GM23338 (cell line): ENCODE results near the gene PTPRE. TPM values are rescaled to one million over a fixed set of nuclear protein-coding genes. Genes with fewer than 3 reads are reported as not detected.

Experiments used
- ATAC-seq: fragments of 200-7000 bp; cut with Tn5 transposase; 3 replicates; pipeline ENCODE4 v1.9.1; 2020
- DNase-seq: peaks from one replicate; pipeline ENCODE4 v3.0.0-alpha.2; 2015; ENCODE audit warnings: low spot score
- H2AFZ ChIP-seq: fragments of 200-600 bp; sonication (generic); 2 replicates; pipeline ENCODE4 v1.8.0; 2016; ENCODE audit warnings: antibody characterized with exemption, mild to moderate bottlenecking, moderate library complexity
- H3F3A ChIP-seq: fragments of 200-600 bp; sonication (generic); replicated peaks from 2 replicates; pipeline ENCODE4 v1.8.0; 2017; ENCODE audit warnings: antibody characterized with exemption, mixed run types, low read depth
- H3K27ac ChIP-seq: fragments of 200-600 bp; sonication (generic); 2 replicates; pipeline ENCODE4 v1.6.1; 2016; ENCODE audit warnings: low read depth
- H3K27me3 ChIP-seq: fragments of 200-600 bp; sonication (generic); 2 replicates; pipeline ENCODE4 v1.8.0; 2016; ENCODE audit warnings: mild to moderate bottlenecking, mixed run types, moderate library complexity; ENCODE audit not compliant: insufficient read depth
- H3K36me3 ChIP-seq: fragments of 200-600 bp; sonication (generic); 2 replicates; pipeline ENCODE4 v1.8.0; 2016; ENCODE audit warnings: mild to moderate bottlenecking; ENCODE audit not compliant: insufficient read depth
- H3K4me1 ChIP-seq: fragments of 200-600 bp; sonication (generic); 2 replicates; pipeline ENCODE4 v1.8.0; 2016; ENCODE audit warnings: mild to moderate bottlenecking, moderate library complexity; ENCODE audit not compliant: insufficient read depth
- H3K4me2 ChIP-seq: fragments of 200-600 bp; sonication (generic); 2 replicates; pipeline ENCODE4 v1.7.1; 2017; ENCODE audit warnings: mixed run types
- H3K4me3 ChIP-seq: fragments of 200-600 bp; sonication (generic); 2 replicates; pipeline ENCODE4 v1.6.1; 2016; ENCODE audit warnings: mixed run types
- H3K79me2 ChIP-seq: fragments of 200-600 bp; sonication (generic); replicated peaks from 2 replicates; pipeline ENCODE4 v1.8.0; 2017; ENCODE audit warnings: mild to moderate bottlenecking; ENCODE audit not compliant: insufficient read depth
- H3K9me2 ChIP-seq: fragments of 200-600 bp; sonication (generic); 2 replicates; pipeline ENCODE4 v1.8.0; 2017; ENCODE audit not compliant: insufficient read depth
- H4K20me1 ChIP-seq: fragments of 200-600 bp; sonication (generic); replicated peaks from 2 replicates; pipeline ENCODE4 v1.8.0; 2017; ENCODE audit warnings: mild to moderate bottlenecking; ENCODE audit not compliant: insufficient read depth
- H3K27ac Mint-ChIP-seq: 2 replicates; pipeline ENCODE4 v1.8.0; 2020; ENCODE audit warnings: inconsistent platforms, mild to moderate bottlenecking, moderate library complexity, mixed read lengths
- H3K27me3 Mint-ChIP-seq: 3 replicates; pipeline ENCODE4 v1.8.0; 2022; ENCODE audit warnings: low read depth, mild to moderate bottlenecking, moderate library complexity, mixed read lengths, inconsistent platforms; ENCODE audit not compliant: insufficient read depth, poor library complexity
- H3K36me3 Mint-ChIP-seq: 3 replicates; pipeline ENCODE4 v1.8.0; 2021; ENCODE audit warnings: low read depth, mild to moderate bottlenecking, inconsistent platforms, moderate library complexity, mixed read lengths
- H3K4me1 Mint-ChIP-seq: 3 replicates; pipeline ENCODE4 v1.8.0; 2020; ENCODE audit warnings: mild to moderate bottlenecking, inconsistent platforms, mixed read lengths
- H3K4me3 Mint-ChIP-seq: 3 replicates; pipeline ENCODE4 v1.8.0; 2021; ENCODE audit warnings: moderate library complexity, mild to moderate bottlenecking, inconsistent platforms, mixed read lengths
- H3K9me3 Mint-ChIP-seq: 3 replicates; pipeline ENCODE4 v1.8.0; 2020; ENCODE audit warnings: moderate library complexity, mild to moderate bottlenecking, inconsistent platforms, mixed read lengths
- CREB1 ChIP-seq: fragments of 250-450 bp; sonication (Bioruptor Pico); IDR thresholded peaks from 2 replicates; pipeline ENCODE4 v1.5.0; 2020; ENCODE audit warnings: low read depth, mild to moderate bottlenecking, moderate library complexity
- EZH2phosphoT487 ChIP-seq: fragments of 200-600 bp; sonication (generic); IDR thresholded peaks from one replicate; pipeline ENCODE4 v1.8.1; 2018; ENCODE audit warnings: antibody characterized with exemption; ENCODE audit not compliant: unreplicated experiment
- NANOG ChIP-seq: IDR thresholded peaks from 2 replicates; pipeline ENCODE4 v1.6.1; 2016; ENCODE audit warnings: antibody characterized with exemption, borderline replicate concordance
- POLR2AphosphoS5 ChIP-seq: IDR thresholded peaks from 2 replicates; pipeline ENCODE4 v1.6.1; 2016; ENCODE audit warnings: antibody characterized with exemption, low read depth
- STAT1 ChIP-seq: IDR thresholded peaks from one replicate; pipeline ENCODE4 v1.6.1; 2016; ENCODE audit warnings: antibody characterized with exemption; ENCODE audit not compliant: unreplicated experiment
- ZNF114 ChIP-seq: fragments of 250-450 bp; sonication (Bioruptor Pico); IDR thresholded peaks from 2 replicates; pipeline ENCODE4 v1.5.0; 2020; ENCODE audit warnings: mild to moderate bottlenecking, moderate library complexity
- polyA plus RNA-seq: library from polyadenylated mRNA; unstranded; fragments of >200 nt; fragmentation: Nextera tagmentation; extraction: Ambion mirVana; gene quantifications from 2 replicates; pipeline ENCODE4 v1.2.1, GENCODE V29; 2016
- total RNA-seq: library from RNA; depleted of rRNA; stranded (reverse); fragments of >200 nt; shearing (Covaris generic); gene quantifications from 2 replicates; pipeline ENCODE4 v1.2.3, GENCODE V29; 2014
- TF ChIP-seq, protein P1 (sequence below): fragments of 250-450 bp; sonication (Bioruptor Pico); IDR thresholded peaks from 2 replicates; pipeline ENCODE4 v1.5.0; 2020; ENCODE audit warnings: mild to moderate bottlenecking, moderate library complexity

PTPRE gene
- total and polyA plus RNA-seq, 2 experiments from 2014 or later, result 0.34 to 0.42 TPM

DNA sequence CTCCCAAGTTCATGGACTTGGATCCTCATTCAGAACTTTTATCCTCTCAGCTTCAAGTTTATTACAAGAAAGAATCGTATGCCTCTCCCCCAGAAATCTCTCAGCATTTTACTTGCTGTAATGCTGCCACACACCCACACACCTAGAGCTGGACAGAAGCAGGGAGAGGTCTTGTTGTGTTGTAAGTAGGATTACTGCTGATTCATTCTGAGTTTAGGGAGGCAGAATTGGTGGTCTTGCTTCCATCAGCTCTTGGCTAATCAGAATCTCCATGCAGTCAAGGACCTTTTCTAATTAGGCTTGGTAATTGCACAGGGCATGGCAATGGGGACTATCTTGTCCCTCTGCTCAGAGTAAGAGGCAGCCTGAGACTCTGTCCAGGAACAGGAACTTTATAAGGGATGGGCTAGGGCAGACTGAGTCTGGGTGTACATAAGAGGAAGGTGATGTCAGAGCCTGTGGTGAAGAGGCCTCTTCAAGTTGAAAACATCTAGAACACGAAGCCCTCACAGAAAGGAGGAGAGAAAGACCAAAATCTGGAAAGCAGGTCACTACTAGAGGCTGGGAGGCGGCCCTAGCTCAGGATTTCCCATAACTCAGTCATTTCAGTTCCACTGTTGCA, 7.0 kb upstream of the PTPRE start:
- Mint-ChIP-seq H3K27me3 (no peaks in the 10 kb centered on the region), H3K4me1 (no peaks in the 10 kb centered on the region), H3K27ac (no peak overlapping the region), H3K4me3 (no peak overlapping the region), H3K36me3 (no peaks in the 10 kb centered on the region; the same call in 2 of the 3 replicates), H3K9me3 (peaks cover 4% of the 10 kb centered on the region; the same call in 2 of the 3 replicates)
- H3K4me3 ChIP-seq, result no peak overlapping the region
- ATAC-seq (no peak), DNase-seq (no peak)
- no peaks in the 10 kb centered on the region for H3K4me1 ChIP-seq
- H3F3A ChIP-seq, result no peaks in the 10 kb centered on the region
- no peaks in the 10 kb centered on the region for H3K79me2 ChIP-seq
- no peaks in the 10 kb centered on the region; the same call in 1 of the 2 replicates for H3K9me2 ChIP-seq
- H4K20me1 ChIP-seq, result no peaks in the 10 kb centered on the region
- no peaks in the 10 kb centered on the region for H3K36me3 ChIP-seq
- no peak overlapping the region for H2AFZ ChIP-seq
- TF ChIP-seq EZH2phosphoT487, result no peak
- no peak for TF ChIP-seq POLR2AphosphoS5
- no peak for TF ChIP-seq NANOG
- TF ChIP-seq STAT1, result no peak
- TF ChIP-seq, protein P1, sequence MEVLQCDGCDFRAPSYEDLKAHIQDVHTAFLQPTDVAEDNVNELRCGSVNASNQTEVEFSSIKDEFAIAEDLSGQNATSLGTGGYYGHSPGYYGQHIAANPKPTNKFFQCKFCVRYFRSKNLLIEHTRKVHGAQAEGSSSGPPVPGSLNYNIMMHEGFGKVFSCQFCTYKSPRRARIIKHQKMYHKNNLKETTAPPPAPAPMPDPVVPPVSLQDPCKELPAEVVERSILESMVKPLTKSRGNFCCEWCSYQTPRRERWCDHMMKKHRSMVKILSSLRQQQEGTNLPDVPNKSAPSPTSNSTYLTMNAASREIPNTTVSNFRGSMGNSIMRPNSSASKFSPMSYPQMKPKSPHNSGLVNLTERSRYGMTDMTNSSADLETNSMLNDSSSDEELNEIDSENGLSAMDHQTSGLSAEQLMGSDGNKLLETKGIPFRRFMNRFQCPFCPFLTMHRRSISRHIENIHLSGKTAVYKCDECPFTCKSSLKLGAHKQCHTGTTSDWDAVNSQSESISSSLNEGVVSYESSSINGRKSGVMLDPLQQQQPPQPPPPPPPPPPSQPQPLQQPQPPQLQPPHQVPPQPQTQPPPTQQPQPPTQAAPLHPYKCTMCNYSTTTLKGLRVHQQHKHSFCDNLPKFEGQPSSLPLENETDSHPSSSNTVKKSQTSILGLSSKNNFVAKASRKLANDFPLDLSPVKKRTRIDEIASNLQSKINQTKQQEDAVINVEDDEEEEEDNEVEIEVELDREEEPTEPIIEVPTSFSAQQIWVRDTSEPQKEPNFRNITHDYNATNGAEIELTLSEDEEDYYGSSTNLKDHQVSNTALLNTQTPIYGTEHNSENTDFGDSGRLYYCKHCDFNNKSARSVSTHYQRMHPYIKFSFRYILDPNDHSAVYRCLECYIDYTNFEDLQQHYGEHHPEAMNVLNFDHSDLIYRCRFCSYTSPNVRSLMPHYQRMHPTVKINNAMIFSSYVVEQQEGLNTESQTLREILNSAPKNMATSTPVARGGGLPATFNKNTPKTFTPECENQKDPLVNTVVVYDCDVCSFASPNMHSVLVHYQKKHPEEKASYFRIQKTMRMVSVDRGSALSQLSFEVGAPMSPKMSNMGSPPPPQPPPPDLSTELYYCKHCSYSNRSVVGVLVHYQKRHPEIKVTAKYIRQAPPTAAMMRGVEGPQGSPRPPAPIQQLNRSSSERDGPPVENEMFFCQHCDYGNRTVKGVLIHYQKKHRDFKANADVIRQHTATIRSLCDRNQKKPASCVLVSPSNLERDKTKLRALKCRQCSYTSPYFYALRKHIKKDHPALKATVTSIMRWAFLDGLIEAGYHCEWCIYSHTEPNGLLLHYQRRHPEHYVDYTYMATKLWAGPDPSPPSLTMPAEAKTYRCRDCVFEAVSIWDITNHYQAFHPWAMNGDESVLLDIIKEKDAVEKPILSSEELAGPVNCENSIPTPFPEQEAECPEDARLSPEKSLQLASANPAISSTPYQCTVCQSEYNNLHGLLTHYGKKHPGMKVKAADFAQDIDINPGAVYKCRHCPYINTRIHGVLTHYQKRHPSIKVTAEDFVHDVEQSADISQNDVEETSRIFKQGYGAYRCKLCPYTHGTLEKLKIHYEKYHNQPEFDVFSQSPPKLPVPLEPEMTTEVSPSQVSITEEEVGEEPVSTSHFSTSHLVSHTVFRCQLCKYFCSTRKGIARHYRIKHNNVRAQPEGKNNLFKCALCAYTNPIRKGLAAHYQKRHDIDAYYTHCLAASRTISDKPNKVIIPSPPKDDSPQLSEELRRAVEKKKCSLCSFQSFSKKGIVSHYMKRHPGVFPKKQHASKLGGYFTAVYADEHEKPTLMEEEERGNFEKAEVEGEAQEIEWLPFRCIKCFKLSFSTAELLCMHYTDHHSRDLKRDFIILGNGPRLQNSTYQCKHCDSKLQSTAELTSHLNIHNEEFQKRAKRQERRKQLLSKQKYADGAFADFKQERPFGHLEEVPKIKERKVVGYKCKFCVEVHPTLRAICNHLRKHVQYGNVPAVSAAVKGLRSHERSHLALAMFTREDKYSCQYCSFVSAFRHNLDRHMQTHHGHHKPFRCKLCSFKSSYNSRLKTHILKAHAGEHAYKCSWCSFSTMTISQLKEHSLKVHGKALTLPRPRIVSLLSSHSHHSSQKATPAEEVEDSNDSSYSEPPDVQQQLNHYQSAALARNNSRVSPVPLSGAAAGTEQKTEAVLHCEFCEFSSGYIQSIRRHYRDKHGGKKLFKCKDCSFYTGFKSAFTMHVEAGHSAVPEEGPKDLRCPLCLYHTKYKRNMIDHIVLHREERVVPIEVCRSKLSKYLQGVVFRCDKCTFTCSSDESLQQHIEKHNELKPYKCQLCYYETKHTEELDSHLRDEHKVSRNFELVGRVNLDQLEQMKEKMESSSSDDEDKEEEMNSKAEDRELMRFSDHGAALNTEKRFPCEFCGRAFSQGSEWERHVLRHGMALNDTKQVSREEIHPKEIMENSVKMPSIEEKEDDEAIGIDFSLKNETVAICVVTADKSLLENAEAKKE (CRISPR knock-in tag), result no peak
- no peak for TF ChIP-seq CREB1 (CRISPR knock-in tag)
- TF ChIP-seq ZNF114 (CRISPR knock-in tag), result no peak
- no peaks in the 10 kb centered on the region for H3K27me3 ChIP-seq
- H3K27ac ChIP-seq, result no peak overlapping the region
- H3K4me2 ChIP-seq, result no peak overlapping the region
